NCI-H510A treated with DMSO at 0.1 percent for 48 hours (cell line): ENCODE data around the gene C1orf116.
A peak's percentile ranks its signal among the peaks of the same experiment; 100 is the strongest.

Source experiments
- DNase-seq: peaks from one replicate; lab custom pipeline; 2025; lab: John Stamatoyannopoulos, UW

C1orf116 gene

DNA sequence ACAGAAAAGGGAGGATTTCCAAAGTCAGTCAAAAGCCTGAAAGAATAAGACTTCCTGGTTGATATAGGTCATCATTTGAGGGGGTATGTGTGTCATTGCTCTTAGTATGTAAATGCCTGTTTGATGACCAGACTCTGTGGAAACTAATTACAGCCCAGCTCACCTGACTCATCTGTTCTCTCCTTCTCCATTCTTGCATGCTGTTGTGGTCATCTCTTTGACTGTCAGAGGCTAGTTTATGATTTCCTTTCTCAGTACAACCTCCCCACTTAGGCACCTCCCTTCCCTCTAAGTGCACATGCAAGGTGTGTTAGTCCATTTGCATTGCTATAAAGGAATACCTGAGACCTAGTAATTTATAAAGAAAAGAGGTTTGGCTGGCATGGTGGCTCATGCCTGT, 2.4 kb upstream of the C1orf116 start:
- DNase-seq = no peak

GRCh38 chr1:207034208-207034607, 1.7 kb upstream of the C1orf116 start:
- no peak for DNase-seq

DNA sequence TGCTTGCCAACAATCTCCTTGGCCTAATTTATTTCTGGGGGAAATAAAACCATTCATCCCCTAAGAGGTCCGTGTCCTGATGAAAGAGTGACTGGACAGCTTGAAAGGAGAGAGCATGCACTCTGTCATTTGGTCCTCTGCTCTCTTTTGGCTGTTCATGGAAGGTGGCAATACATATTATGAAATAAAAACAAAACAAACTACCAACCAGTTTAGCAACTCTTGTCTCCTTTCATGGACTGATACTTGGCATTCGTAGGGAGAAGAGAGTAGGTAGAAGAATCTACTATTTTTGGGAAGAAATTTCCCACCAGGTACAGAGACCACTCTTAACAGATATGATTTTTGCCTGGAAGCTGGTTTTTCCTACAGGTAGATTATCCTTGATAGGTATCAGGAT, 746 bp upstream of the C1orf116 start:
- no peak for DNase-seq

GRCh38 chr1:207031632-207032264, 808 bp downstream of the C1orf116 start:
- DNase-seq = peak; percentile 62

- DNase-seq = no peak
Observed at GRCh38 chr1:207031016-207031415, 1.5 kb downstream of the C1orf116 start.

GRCh38 chr1:207030522-207031009, 2.0 kb downstream of the C1orf116 start:
- no peak for DNase-seq

DNA sequence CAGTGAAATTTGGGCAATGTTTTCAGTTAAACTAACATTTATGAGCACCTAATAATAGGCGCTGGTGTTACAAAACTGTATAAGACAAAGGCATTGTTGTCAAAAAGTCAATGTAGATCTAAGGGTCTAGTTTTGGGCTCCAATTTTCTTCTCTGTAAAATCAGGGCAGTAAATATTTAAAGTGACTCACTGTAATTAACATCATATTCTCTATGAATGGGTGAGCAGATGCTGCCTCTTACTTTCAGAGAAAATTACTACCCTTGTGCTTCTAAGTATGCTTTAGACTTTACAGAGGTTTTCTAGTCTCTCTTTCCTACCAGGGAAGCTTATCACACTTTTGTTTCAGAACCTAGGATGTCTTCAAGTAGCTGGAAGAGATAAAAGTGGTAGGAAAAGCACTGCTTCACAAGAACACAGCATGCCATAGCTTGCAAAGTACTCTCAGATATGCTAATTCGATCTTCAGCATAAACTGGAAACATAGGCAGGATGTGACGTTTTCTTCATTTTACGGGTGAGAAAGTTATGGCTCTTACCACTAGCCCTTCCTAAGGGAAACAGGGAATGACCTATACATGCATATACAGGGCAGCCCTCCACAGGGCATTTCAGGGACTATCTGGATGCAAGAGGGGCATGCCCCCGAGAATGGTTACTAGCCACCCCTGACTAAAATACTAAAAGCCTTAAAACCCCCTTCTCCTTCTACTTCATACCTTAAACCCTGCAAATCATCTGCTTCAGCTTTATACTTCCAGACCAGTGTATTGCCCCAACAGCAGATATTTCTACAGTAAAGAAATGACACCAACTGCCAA, 2.6 kb downstream of the C1orf116 start:
- DNase-seq = no peak

DNA sequence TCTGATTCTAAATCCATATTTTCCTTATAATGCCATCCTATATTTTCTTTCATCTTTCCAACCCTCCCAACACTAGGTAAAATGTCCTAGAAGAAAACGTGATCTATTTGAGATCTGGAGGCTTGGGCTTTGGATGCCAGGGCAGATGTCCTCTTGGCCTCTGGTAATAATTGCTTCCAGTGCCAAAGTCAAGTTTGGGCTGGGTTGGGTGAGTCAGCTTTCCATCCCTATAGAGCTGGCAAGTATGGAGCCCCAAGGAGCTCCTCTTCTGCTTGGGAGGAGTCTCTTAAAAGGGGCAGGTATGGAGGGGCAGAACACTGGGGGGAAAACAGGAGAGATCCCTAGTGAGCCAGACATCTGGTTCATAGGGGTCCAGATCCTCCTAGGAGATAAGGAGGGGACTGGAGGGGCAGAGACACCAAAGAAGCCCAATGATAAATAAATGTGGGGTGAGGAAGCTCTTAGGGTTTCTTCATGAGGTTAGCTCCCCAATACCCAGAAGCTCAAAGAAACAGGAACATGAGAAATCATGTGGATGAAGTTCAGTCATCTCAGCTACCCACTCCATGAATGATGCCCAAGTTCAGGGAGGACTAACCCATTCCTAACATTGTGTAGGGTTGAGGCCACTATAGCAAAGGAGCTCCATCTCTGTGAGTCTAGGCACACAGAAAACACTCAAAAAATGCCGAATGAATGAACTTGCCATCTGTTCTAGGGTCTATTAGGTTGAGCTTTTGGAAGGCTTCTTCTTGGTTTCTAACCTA, 3.5 kb downstream of the C1orf116 start:
- no peak for DNase-seq

DNA sequence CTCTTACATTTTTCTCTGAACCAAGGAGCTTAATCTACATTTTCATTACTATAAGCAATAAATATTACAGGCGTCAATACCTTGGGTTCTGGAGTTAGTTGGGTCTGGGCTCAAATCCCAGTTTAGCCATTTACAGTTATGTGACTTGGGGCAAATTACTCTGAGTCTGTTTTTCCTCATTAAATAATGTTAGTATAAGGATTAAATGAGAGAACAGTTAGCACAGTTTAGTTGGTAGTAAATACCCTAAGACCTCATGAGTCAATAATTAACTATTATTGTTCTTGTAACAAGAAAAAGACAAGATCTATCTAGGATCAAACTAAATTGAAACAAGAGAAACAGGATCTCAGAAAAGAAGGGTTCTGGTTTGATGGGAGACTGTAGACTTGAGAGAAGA, 4.6 kb downstream of the C1orf116 start:
- no peak for DNase-seq

- DNase-seq = no peak
Observed at GRCh38 chr1:207027206-207027777, 5.3 kb downstream of the C1orf116 start.

GRCh38 chr1:207026104-207026534, 6.4 kb downstream of the C1orf116 start:
- DNase-seq = no peak

DNA sequence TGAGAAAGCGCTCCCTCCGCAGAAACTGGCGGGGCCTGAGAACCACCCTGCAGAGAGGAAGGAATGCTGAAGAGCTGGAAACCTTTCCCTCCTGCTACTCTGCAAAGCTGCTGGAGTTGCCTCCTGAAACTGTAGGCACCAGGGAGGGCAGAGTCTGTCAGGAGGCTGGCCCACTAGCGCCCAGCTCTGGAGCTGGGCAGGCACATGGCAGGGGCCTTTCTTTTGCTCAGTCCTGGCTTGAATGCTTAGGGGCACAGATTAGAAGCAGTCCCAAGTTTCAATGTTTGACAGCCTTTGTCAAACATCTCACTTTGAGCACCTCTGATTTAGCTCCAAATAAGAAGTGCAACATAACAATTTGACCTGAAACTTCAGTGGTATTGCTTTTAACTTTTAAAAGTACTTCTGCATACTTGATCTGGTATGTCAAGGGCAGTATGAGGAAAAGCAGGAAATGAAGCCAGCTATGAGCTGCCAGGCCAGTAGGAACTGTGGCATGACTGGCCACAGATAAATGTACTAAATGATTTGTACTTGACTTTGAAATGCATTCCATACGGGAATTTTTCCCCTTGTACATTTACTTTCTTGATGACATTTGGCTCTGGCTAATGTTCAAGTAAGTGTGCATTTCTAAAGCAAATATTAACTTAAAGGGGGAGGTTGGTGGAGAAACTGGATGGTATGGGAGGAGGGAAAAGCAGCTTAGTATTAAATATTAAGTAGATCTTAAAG, 7.2 kb downstream of the C1orf116 start:
- DNase-seq = no peak

GRCh38 chr1:207024202-207025145, 8.1 kb downstream of the C1orf116 start:
- DNase-seq = no peak

DNA sequence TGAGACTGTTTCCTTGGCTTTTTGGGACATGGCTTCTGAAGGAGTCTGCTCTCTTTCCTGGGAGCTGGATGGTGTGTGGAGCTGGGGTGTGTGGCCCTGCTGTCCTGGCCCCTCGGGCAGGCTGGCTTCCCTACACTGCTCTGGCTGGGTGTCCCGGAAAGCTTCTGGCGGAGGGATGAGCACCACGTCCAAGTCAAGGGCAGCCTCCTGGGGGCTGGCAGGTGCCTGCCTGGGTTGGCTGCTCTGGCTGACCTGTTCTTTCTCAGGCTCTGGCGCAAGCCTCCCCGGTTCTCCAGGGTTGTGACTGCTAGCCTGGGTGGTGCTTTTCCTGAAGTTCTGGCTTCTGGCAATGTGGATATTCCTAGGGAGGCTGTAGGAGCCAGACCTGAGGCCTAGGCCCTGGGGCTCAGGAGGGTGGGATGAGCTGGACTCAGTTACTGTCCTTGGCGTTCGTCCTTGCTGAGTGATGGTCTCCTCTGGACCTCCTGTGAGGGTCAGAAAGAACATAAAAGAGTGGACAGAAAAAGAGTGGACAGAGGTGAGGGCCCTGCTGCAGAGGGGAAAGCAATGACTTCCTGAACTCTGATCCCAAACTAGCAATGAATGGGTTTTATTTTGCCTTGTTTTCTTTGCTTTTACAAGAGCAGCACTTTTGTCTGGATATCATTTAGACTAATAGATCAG, 9.4 kb downstream of the C1orf116 start:
- DNase-seq = no peak

GRCh38 chr1:207021876-207022596, 10.5 kb downstream of the C1orf116 start:
- DNase-seq = no peak

GRCh38 chr1:207021139-207021861, 11.3 kb downstream of the C1orf116 start:
- no peak for DNase-seq

- no peak for DNase-seq
Observed at GRCh38 chr1:207020709-207021107, 11.8 kb downstream of the C1orf116 start.

DNA sequence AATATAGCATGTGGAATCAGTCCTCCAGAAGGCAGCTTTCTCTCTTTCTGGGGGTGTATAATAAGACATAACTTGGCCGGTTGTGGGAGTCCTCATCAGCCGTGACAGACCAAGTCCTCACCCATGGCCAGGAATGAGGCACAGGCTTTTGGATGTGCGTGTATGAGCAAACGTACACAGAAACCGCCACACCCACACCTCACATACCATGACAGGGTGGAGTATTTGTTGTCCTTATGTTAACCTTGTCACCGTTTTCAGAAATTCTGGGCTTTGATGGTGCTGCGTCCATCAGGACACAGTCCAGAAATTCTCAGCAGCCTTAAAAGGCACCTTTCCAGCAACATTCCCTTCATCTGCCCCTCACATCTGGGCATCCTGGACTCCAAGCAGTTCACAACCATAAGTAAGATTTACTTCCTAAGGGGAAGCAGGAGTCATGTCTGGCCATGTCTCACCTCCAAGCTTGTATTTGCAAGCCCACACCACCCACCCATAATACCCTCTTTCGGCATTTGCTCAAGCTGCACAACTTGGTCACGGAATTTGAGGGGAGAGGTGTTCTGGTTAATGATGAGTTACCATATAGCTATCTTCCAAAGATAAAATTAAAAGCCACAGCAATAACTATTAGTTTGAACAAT, 12.4 kb downstream of the C1orf116 start:
- DNase-seq = no peak
